KMS-11 (cell line): ENCODE data around the gene NLRP9.

ENCODE experiments used
- H2AFZ ChIP-seq: fragments of 200-600 bp; sonication (generic); 2 replicates; pipeline ENCODE4 v1.6.1; 2016; ENCODE audit warnings: antibody characterized with exemption, mixed run types, low read depth
- H3K27ac ChIP-seq: fragments of 200-600 bp; sonication (generic); 2 replicates; pipeline ENCODE4 v1.6.1; 2016; ENCODE audit warnings: mild to moderate bottlenecking, mixed run types
- H3K27me3 ChIP-seq: fragments of 200-600 bp; sonication (generic); 2 replicates; pipeline ENCODE4 v1.6.1; 2017; ENCODE audit warnings: mild to moderate bottlenecking, low read depth, mixed run types, moderate library complexity; ENCODE audit not compliant: insufficient read depth
- H3K36me3 ChIP-seq: fragments of 200-600 bp; sonication (generic); 2 replicates; pipeline ENCODE4 v1.6.1; 2017; ENCODE audit warnings: mild to moderate bottlenecking, mixed run types; ENCODE audit not compliant: insufficient read depth
- H3K4me1 ChIP-seq: fragments of 200-600 bp; sonication (generic); 2 replicates; pipeline ENCODE4 v1.6.1; 2016; ENCODE audit warnings: mild to moderate bottlenecking, low read depth, mixed run types; ENCODE audit not compliant: poor library complexity, severe bottlenecking
- H3K4me2 ChIP-seq: fragments of 200-600 bp; sonication (generic); 2 replicates; pipeline ENCODE4 v1.7.0; 2016; ENCODE audit warnings: mild to moderate bottlenecking, mixed run types
- H3K4me3 ChIP-seq: fragments of 200-600 bp; sonication (generic); IDR thresholded peaks from 2 replicates; pipeline ENCODE4 v1.6.1; 2017; ENCODE audit warnings: low read depth, low read length, mixed read lengths; ENCODE audit not compliant: insufficient read depth
- H3K79me2 ChIP-seq: fragments of 200-600 bp; sonication (generic); 2 replicates; pipeline ENCODE4 v1.6.1; 2016; ENCODE audit warnings: low read depth, mixed run types; ENCODE audit not compliant: insufficient read depth
- H3K9ac ChIP-seq: fragments of 200-600 bp; sonication (generic); 2 replicates; pipeline ENCODE4 v1.6.1; 2016; ENCODE audit warnings: mild to moderate bottlenecking, mixed run types
- H4K20me1 ChIP-seq: fragments of 200-600 bp; sonication (generic); 2 replicates; pipeline ENCODE4 v1.6.1; 2016; ENCODE audit warnings: mild to moderate bottlenecking, mixed run types; ENCODE audit not compliant: insufficient read depth
- CTCF ChIP-seq: fragments of 200-600 bp; sonication (generic); conservative IDR thresholded peaks from 2 replicates; pipeline ENCODE4 v1.6.1; 2017; ENCODE audit warnings: low read depth, mild to moderate bottlenecking, antibody characterized with exemption, low read length, moderate library complexity, mixed read lengths

The NLRP9 gene

GRCh38 chr19:55678121-55678671 is 60.0 kb downstream of the NLRP9 start:
- no peaks in the 10 kb centered on the region; the same call in 1 of the 2 replicates for H3K36me3 ChIP-seq

GRCh38 chr19:55677572-55678028 is 60.6 kb downstream of the NLRP9 start:
- H4K20me1 ChIP-seq: 0 out of 2 replicates have a peak, but pooled peaks cover 11% of the 10 kb centered on the region
- H3K79me2 ChIP-seq: peaks cover 81% of the 10 kb centered on the region
- H3K27ac ChIP-seq: no peak overlapping the region
- no peaks in the 10 kb centered on the region for H3K27me3 ChIP-seq
- H2AFZ ChIP-seq: no peak overlapping the region
- no peak overlapping the region for H3K4me3 ChIP-seq
- peaks cover 28% of the 10 kb centered on the region for H3K4me1 ChIP-seq
- TF ChIP-seq CTCF: no peak
- H3K36me3 ChIP-seq: no peaks in the 10 kb centered on the region; the same call in 1 of the 2 replicates
- H3K4me2 ChIP-seq: peak overlapping the region; percentile 74; the same call in 1 of the 2 replicates
- no peak overlapping the region for H3K9ac ChIP-seq

More at GRCh38 chr19:55678121-55678671, 60.0 kb downstream of the NLRP9 start:
- Histone ChIP-seq H3K4me3 (no peak overlapping the region), H3K27me3 (no peaks in the 10 kb centered on the region), H3K9ac (no peak overlapping the region), H4K20me1 (0 out of 2 replicates have a peak, but pooled peaks cover 11% of the 10 kb centered on the region), H3K4me1 (peaks cover 28% of the 10 kb centered on the region), H3K27ac (no peak overlapping the region), H2AFZ (no peak overlapping the region), H3K79me2 (peaks cover 75% of the 10 kb centered on the region), H3K4me2 (no peak overlapping the region; the same call in 1 of the 2 replicates)
- no peak for TF ChIP-seq CTCF

GRCh38 chr19:55676889-55677505 is 61.2 kb downstream of the NLRP9 start:
- no peak for TF ChIP-seq CTCF
- peaks cover 83% of the 10 kb centered on the region for H3K79me2 ChIP-seq
- H3K4me3 ChIP-seq: no peak overlapping the region
- no peak overlapping the region for H3K9ac ChIP-seq
- no peaks in the 10 kb centered on the region; the same call in 1 of the 2 replicates for H3K36me3 ChIP-seq
- H3K4me2 ChIP-seq: peak overlapping the region; percentile 74
- H4K20me1 ChIP-seq: 0 out of 2 replicates have a peak, but pooled peaks cover 11% of the 10 kb centered on the region
- no peak overlapping the region for H3K27ac ChIP-seq
- peaks cover 28% of the 10 kb centered on the region for H3K4me1 ChIP-seq
- no peak overlapping the region for H2AFZ ChIP-seq
- no peaks in the 10 kb centered on the region for H3K27me3 ChIP-seq

- 0 out of 2 replicates have a peak, but pooled peaks cover 11% of the 10 kb centered on the region for H4K20me1 ChIP-seq
- H3K4me1 ChIP-seq: peaks cover 28% of the 10 kb centered on the region
- peak overlapping the region; percentile 74 for H3K4me2 ChIP-seq
- H3K27me3 ChIP-seq: no peaks in the 10 kb centered on the region
- no peak for TF ChIP-seq CTCF
- no peaks in the 10 kb centered on the region; the same call in 1 of the 2 replicates for H3K36me3 ChIP-seq
- no peak overlapping the region for H2AFZ ChIP-seq
- no peak overlapping the region for H3K4me3 ChIP-seq
- H3K79me2 ChIP-seq: peaks cover 83% of the 10 kb centered on the region
- H3K9ac ChIP-seq: peak overlapping the region; percentile 93
- H3K27ac ChIP-seq: peak overlapping the region; percentile 77
Measured at GRCh38 chr19:55676383-55676782, 61.8 kb downstream of the NLRP9 start.
